Gastroesophageal sphincter (tissue), 3 donors: Measurements from ENCODE around the gene LIN54.

ENCODE experiments used
- CTCF ChIP-seq, 4 experiments: fragments of 200-600 bp in 2 of 4; fragments of 450-650 bp in 2 of 4; sonication (generic) in 1 of 4; IDR thresholded peaks; one replicate each; pipeline ENCODE4 v1.5.1; 2017 to 2019; ENCODE audit warnings: antibody characterized with exemption in 4 of 4, mild to moderate bottlenecking in 2 of 4, moderate library complexity in 2 of 4
- POLR2A ChIP-seq, 2 donors: fragments of 450-650 bp; IDR thresholded peaks; one replicate each; pipeline ENCODE4 v1.6.1; 2017; ENCODE audit warnings: antibody characterized with exemption in 2 of 2, mild to moderate bottlenecking in 2 of 2, moderate library complexity in 1 of 2

- TF ChIP-seq POLR2A (IDR thresholded peaks at IDR 0.05), result no peak
- TF ChIP-seq CTCF (IDR thresholded peaks at IDR 0.05), result no peak
Observed at GRCh38 chr4:82965763-82966162, 44.9 kb downstream of the LIN54 start.
